ENCODE data around the gene CAPN2. TPM values are rescaled to one million over a fixed set of nuclear protein-coding genes. Genes with fewer than 3 reads are reported as not detected.

Gene CAPN2
- polyA plus RNA-seq, 3 donors: 127 to 186 (median 182) TPM

GRCh38 chr1:223670458-223671159 is 41.7 kb upstream of the CAPN2 start:
- H3K9me3 Mint-ChIP-seq: peaks cover 3 to 19% (median 11%) of the 10 kb centered on the region in 7 donors
- H3K36me3 Mint-ChIP-seq: peaks cover 0 to 4% of the 10 kb centered on the region in 2 donors
- no peaks in the 10 kb centered on the region for H3K27me3 ChIP-seq (ENCODE audit: control insufficient read depth in 2 of 2, insufficient read depth in 2 of 2, low read length in 2 of 2)
- H3K4me3 Mint-ChIP-seq: no peak overlapping the region
- peak; percentile 57 for TF ChIP-seq CTCF (IDR thresholded peaks at IDR 0.05)
- no peaks in the 10 kb centered on the region for H3K79me2 ChIP-seq (ENCODE audit: insufficient read depth, low read length)
- peaks cover 1 to 7% (median 3%) of the 10 kb centered on the region in 3 donors for H3K27me3 Mint-ChIP-seq (ENCODE audit: low read depth in 3 of 3)
- H3K27ac ChIP-seq (ENCODE audit: low read depth in 1 of 2, low read length in 2 of 2): no peak overlapping the region
- H3K4me3 ChIP-seq (replicated peaks in 1 of 3; ENCODE audit: low read depth in 2 of 3, low read length in 3 of 3): no peak overlapping the region
- H3K27ac Mint-ChIP-seq: peak overlapping the region in 1 of 7 donors; percentile 22
- H3K4me1 ChIP-seq (ENCODE audit: control insufficient read depth in 1 of 2, insufficient read depth in 2 of 2, low read length in 2 of 2): peaks cover 14 to 15% of the 10 kb centered on the region in 2 donors
- peak in 1 of 3 donors; percentile 10 for DNase-seq
- 78% methylated on average over 7 of the region's 7 CpGs for WGBS (ENCODE audit: insufficient coverage)
- no peak overlapping the region for H3K9ac ChIP-seq (ENCODE audit: insufficient read depth, low read length, poor library complexity, severe bottlenecking)
- no peaks in the 10 kb centered on the region for H3K36me3 ChIP-seq (replicated peaks in 1 of 2; ENCODE audit: control insufficient read depth in 1 of 2, insufficient read depth in 2 of 2, low read length in 2 of 2)
- no peak overlapping the region for H3K4me2 ChIP-seq (replicated peaks; ENCODE audit: extremely low read depth, low read length, poor library complexity, severe bottlenecking)
- peaks cover 13% of the 10 kb centered on the region for H3K4me1 Mint-ChIP-seq
- intact Hi-C loops (cut with micrococcal nuclease): no loop called here
- H2AFZ ChIP-seq (ENCODE audit: insufficient read depth, low read depth, low read length, poor library complexity, severe bottlenecking): no peak overlapping the region
- peaks cover 0 to 10% of the 10 kb centered on the region in 2 donors for H3K9me3 ChIP-seq (replicated peaks in 1 of 2; ENCODE audit: control insufficient read depth in 1 of 2, insufficient read depth in 1 of 2, low read length in 2 of 2)
- H4K20me1 ChIP-seq (ENCODE audit: insufficient read depth, low read length): no peaks in the 10 kb centered on the region

- H3K27ac ChIP-seq (ENCODE audit: low read depth in 1 of 2, low read length in 2 of 2): no peak overlapping the region
- H2AFZ ChIP-seq (ENCODE audit: insufficient read depth, low read depth, low read length, poor library complexity, severe bottlenecking): no peak overlapping the region
- 57% methylated on average over 3 of the region's 5 CpGs for WGBS (ENCODE audit: insufficient coverage)
- peaks cover 9 to 29% (median 18%) of the 10 kb centered on the region in 7 donors for H3K9me3 Mint-ChIP-seq
- peaks cover 2 to 3% (median 3%) of the 10 kb centered on the region in 3 donors for H3K27me3 Mint-ChIP-seq (ENCODE audit: low read depth in 3 of 3)
- DNase-seq: peak in 2 of 3 donors; percentile 7 to 16
- H3K27me3 ChIP-seq (ENCODE audit: control insufficient read depth in 2 of 2, insufficient read depth in 2 of 2, low read length in 2 of 2): no peaks in the 10 kb centered on the region
- H3K9ac ChIP-seq (ENCODE audit: insufficient read depth, low read length, poor library complexity, severe bottlenecking): no peak overlapping the region
- peaks cover 0 to 17% of the 10 kb centered on the region in 2 donors for H3K9me3 ChIP-seq (replicated peaks in 1 of 2; ENCODE audit: control insufficient read depth in 1 of 2, insufficient read depth in 1 of 2, low read length in 2 of 2)
- intact Hi-C loops (cut with micrococcal nuclease): no loop called here
- H3K4me1 ChIP-seq (ENCODE audit: control insufficient read depth in 1 of 2, insufficient read depth in 2 of 2, low read length in 2 of 2): peaks cover 21% of the 10 kb centered on the region in 2 donors
- H3K4me3 Mint-ChIP-seq: no peak overlapping the region
- H3K4me1 Mint-ChIP-seq: peaks cover 19% of the 10 kb centered on the region
- no peaks in the 10 kb centered on the region for H3K36me3 ChIP-seq (replicated peaks in 1 of 2; ENCODE audit: control insufficient read depth in 1 of 2, insufficient read depth in 2 of 2, low read length in 2 of 2)
- no peaks in the 10 kb centered on the region for H4K20me1 ChIP-seq (ENCODE audit: insufficient read depth, low read length)
- H3K27ac Mint-ChIP-seq: peak overlapping the region in 4 of 7 donors; percentile 41 to 79 (median 48)
- H3K4me2 ChIP-seq (replicated peaks; ENCODE audit: extremely low read depth, low read length, poor library complexity, severe bottlenecking): no peak overlapping the region
- H3K4me3 ChIP-seq (replicated peaks in 1 of 3; ENCODE audit: low read depth in 2 of 3, low read length in 3 of 3): no peak overlapping the region
- no peaks in the 10 kb centered on the region for H3K79me2 ChIP-seq (ENCODE audit: insufficient read depth, low read length)
- no peak for TF ChIP-seq CTCF (IDR thresholded peaks at IDR 0.05)
- H3K36me3 Mint-ChIP-seq: peaks cover 0 to 4% of the 10 kb centered on the region in 2 donors
These were observed 38.0 kb upstream of the CAPN2 start for GRCh38 chr1:223674119-223674890.

Measured in CD14-positive monocyte (primary cell).